Stimulated activated CD4-positive, alpha-beta T cell treated with anti-CD3 and anti-CD28 coated beads, Interleukin-1b, Interleukin-23, amount 100 ng/mL, for 24 hours (primary cell): ENCODE data around the gene RANBP17.
"Not testable (repeated sequence)": the region's sequence is repeated elsewhere in the genome, so short reads cannot be mapped to it uniquely, and the experiment has no call there.

ENCODE experiments used
- DNase-seq, 4 experiments: peaks; one replicate each; pipeline ENCODE4 v3.0.0-alpha.2; 2020; ENCODE audit warnings: low read depth in 4 of 4, low spot score in 1 of 4

Gene RANBP17

GRCh38 chr5:170861917-170862766 is at the start of gene RANBP17:
RANBP17 (plus strand) TSS chr5:170862018.
- DNase-seq, result no peak

DNA sequence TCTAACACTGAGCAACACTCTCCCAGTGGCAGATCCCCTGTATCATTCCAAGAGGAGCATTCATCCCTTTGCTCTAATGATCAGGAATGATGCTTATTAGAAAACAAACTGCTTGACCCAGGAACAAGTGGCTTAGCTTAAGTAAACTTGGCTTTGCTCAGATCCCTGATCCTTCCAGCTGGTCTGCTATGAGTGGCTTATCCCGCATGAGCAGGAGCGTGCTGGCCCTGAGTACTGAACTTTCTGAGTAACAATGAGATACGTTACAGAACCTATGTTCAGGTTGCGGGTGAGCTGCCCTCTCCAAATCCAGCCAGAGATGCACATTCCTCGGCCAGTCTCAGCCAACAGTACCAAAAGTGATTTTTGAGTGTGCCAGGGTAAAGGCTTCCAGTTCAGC is 48.6 kb upstream of the RANBP17 start:
- no peak for DNase-seq

DNA sequence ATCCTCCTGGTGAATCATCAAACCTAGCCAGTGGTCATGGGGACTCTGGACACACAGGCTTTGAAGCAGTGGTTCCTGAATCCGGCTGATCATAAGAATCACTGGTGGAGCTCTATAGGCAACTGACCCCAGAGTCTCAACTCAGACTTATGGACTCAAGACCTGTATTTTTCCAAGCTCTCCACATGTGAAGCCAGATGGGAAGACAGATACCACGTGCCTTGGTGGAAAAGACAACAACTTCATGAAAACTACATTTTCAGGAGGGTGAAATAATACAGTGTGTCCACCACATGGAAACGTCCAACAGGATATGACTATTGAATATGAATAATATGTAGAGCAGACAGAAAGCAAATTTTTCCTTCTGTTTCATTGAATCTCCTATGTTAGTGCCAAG is 44.6 kb upstream of the RANBP17 start:
- DNase-seq, result no peak

GRCh38 chr5:170818232-170818631 is 43.6 kb upstream of the RANBP17 start:
- no peak for DNase-seq

- DNase-seq, result no peak
Observed at GRCh38 chr5:170819824-170820223, 42.0 kb upstream of the RANBP17 start.

GRCh38 chr5:170821257-170821800 is 40.5 kb upstream of the RANBP17 start:
- DNase-seq, result no peak

DNA sequence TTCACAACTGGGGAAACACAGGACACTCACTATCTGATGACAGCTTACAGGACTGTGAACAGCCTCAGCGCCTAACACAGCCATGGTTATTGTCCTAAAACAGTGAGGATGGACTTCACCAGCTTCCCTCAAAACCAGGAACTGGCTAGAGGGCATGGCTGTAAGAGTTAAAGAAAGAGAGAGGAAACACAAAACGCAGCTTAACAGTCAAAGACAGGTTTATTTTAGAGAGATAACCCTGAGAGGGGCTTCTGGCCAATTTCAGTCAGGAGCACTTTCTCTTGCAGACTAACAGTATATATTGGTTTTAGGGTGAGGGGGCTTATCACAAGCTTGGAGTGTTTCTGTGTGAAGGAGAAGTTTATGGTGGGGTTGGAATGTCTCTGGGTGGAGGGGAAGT is 35.7 kb upstream of the RANBP17 start:
- DNase-seq, result no peak

DNA sequence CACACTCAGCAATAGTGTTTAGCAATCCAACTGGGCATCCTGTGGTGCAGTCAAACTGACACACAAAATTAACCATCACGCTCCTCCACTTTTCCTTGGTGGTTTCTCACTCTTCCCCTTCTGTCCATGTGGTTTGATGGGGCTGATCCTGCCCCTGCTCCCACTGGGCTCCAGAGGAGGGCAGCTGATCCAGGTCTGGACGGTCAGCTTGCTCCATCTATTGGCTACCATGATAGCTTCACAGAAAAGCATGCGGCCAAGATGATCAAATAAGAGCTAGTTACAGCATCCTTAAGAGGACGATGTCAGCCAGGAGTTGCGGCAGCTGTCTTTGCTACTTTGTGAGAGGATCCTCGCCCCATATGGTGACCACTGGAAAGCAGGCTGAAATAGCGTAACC is 29.6 kb upstream of the RANBP17 start:
- DNase-seq, result no peak

DNA sequence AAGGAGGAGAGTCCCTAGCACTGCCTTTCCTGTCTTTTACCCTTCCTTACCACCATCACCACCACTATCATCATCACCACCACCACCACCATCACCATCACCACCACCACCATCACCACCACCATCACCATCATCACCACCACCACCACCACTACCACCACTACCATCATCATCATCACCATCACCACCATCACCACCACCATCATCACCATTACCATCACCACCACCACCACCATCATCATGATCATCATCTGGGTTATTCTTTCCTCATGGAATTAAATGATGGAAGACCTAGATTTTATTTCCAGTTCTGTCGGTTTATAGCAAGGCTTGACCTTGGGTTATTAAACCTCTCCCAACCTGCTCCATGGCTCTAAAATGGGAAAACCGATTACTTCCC is 27.8 kb upstream of the RANBP17 start:
- DNase-seq, result not testable (repeated sequence)

DNA sequence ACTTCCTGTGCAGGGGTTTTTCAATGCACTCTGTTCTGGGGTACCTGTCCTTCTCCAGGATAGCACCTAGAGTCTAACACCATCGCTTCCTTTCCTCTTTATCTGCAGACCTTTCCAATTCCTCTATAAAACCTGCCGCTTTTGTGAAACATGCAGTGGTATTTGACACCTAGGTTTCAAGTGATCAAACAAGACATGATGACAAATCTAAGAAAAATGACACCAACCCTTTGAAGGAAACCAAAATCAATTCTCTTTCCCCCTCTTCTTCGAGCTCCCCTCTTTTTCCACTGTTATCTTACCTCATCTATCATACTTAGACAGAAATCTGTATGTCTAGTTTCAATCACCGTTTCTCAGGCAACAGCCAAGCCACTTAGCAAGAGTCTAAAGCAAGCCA is 25.6 kb upstream of the RANBP17 start:
- DNase-seq, result no peak

GRCh38 chr5:170843870-170844269 is 17.9 kb upstream of the RANBP17 start:
- DNase-seq, result no peak

GRCh38 chr5:170844651-170845050 is 17.2 kb upstream of the RANBP17 start:
- DNase-seq, result no peak

- no peak for DNase-seq
Observed at GRCh38 chr5:170846416-170846815, 15.4 kb upstream of the RANBP17 start.

DNA sequence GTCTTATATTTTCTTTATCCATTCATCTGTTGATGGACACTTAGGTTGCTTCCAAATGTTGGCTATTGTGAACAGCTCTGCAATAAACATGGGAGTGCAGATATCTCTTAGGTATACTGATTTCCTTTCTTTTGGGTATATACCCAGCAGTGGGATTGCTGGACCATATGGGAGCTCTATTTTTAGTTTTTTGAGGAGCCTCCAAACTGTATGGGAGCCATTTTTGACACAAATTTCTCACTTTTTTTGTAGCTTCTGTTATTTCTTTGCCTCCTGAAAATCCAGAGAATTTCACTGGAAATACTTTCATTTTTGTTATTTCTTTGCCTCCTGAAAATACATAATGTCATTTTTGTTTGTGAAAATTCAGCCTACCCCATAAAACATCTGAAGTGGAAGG is 15.0 kb upstream of the RANBP17 start:
- DNase-seq, result no peak

- no peak for DNase-seq
Observed at GRCh38 chr5:170848033-170848432, 13.8 kb upstream of the RANBP17 start.

DNA sequence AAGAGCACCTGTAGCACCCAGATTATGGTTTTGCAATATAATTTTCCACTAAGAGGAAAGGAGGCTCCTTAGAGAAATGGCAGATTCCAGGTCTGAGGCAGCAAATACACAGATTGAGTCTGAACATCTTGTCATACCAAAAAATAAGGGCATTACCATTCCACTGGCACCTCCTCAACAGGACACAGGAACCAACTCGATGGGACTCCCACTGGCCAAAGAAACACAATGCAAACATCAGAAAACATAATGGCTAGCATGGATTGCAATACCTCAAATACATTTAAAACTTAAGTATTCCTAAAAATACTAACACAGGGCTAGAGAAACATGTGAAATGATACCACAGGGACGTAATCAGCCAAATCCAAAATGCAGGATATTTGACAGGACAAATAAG is 12.4 kb upstream of the RANBP17 start:
- no peak for DNase-seq

- DNase-seq, result no peak
Observed at GRCh38 chr5:170854566-170854965, 7.3 kb upstream of the RANBP17 start.

DNA sequence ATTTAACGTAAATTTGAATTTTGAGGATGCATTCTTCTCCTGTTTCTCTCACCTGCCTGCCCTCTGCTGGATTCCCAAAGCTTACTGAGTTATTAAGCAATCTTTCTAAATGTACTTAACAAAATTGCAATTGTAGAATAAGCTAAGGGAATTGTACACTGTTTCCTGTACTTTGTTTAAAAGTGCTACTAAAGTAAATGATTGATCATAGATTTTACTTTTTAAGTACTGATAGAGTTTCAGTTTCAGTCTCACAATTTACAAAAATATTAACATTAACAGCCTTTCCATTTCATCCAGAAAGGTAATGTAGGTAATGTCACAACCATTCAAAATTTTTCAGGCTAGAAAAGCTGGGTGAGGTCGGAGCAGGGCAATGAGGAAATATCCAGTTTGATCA is 4.8 kb upstream of the RANBP17 start:
- no peak for DNase-seq

DNA sequence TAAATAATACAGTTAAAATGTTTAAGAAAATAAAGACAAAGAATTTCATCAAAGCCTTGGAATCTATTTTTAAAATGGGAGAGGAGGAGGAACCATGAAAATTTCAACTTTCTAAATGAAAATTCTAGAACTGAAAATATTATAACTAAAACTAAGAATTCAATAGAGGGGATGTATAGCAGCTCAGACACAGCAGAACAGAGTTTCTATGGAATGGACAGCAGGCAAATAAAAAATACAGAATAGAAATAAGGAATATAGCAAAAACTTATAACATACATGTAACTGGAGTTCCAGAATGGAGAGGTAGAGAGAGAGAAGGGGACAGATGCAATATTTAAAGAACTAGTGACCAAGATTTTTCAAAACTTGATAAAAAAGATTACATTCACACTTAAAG is 1.4 kb upstream of the RANBP17 start:
- no peak for DNase-seq

GRCh38 chr5:170860818-170861666 is 776 bp upstream of the RANBP17 start:
- DNase-seq, result no peak

GRCh38 chr5:170861667-170861916 is 226 bp upstream of the RANBP17 start:
- no peak for DNase-seq

DNA sequence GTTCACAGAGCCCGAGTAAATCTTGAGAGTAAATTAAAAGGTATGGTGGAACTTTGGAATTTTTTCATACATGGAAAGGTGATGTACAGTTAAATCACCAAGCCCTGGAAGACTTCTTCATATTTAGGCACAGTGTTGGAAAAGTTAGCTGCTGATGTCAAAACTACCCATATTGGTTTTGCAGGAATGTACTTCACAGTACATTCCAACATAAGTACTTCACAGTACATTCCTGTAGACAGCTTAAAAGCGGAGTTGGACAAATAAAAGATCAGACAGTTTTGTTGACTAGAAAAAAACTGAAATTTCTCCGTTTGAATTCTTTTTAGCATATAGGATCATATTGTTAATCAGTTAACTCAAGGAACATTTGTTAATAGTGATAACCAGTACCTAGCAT is 1.8 kb downstream of the RANBP17 start:
- no peak for DNase-seq
